GM12872 (cell line): ENCODE data around the gene TRIM75.

Experiments
- CTCF ChIP-seq: IDR thresholded peaks from 3 replicates; pipeline ENCODE4 v1.5.1; 2011; ENCODE audit warnings: low read depth, mild to moderate bottlenecking, low read length, moderate library complexity; ENCODE audit not compliant: insufficient read depth

Gene TRIM75

GRCh38 chr4:165085946-165086345, 32.3 kb downstream of the TRIM75 start:
- TF ChIP-seq CTCF, result no peak

- no peak for TF ChIP-seq CTCF
Measured at GRCh38 chr4:165088366-165088765, 34.7 kb downstream of the TRIM75 start.

- no peak for TF ChIP-seq CTCF
Measured at GRCh38 chr4:165094873-165095272, 41.2 kb downstream of the TRIM75 start.

GRCh38 chr4:165095291-165095690, 41.6 kb downstream of the TRIM75 start:
- TF ChIP-seq CTCF, result no peak

GRCh38 chr4:165096776-165097175, 43.1 kb downstream of the TRIM75 start:
- peak; percentile 41; the same call in 1 of the 3 replicates for TF ChIP-seq CTCF

- no peak for TF ChIP-seq CTCF
Measured at GRCh38 chr4:165101641-165102040, 48.0 kb downstream of the TRIM75 start.

GRCh38 chr4:165106518-165106917, 52.9 kb downstream of the TRIM75 start:
- TF ChIP-seq CTCF, result no peak
